ENCODE data around the gene RGL3.
"Not testable (repeated sequence)": the region's sequence is repeated elsewhere in the genome, so short reads cannot be mapped to it uniquely, and the experiment has no call there.

RGL3 gene, protein sequence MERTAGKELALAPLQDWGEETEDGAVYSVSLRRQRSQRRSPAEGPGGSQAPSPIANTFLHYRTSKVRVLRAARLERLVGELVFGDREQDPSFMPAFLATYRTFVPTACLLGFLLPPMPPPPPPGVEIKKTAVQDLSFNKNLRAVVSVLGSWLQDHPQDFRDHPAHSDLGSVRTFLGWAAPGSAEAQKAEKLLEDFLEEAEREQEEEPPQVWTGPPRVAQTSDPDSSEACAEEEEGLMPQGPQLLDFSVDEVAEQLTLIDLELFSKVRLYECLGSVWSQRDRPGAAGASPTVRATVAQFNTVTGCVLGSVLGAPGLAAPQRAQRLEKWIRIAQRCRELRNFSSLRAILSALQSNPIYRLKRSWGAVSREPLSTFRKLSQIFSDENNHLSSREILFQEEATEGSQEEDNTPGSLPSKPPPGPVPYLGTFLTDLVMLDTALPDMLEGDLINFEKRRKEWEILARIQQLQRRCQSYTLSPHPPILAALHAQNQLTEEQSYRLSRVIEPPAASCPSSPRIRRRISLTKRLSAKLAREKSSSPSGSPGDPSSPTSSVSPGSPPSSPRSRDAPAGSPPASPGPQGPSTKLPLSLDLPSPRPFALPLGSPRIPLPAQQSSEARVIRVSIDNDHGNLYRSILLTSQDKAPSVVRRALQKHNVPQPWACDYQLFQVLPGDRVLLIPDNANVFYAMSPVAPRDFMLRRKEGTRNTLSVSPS

DNA sequence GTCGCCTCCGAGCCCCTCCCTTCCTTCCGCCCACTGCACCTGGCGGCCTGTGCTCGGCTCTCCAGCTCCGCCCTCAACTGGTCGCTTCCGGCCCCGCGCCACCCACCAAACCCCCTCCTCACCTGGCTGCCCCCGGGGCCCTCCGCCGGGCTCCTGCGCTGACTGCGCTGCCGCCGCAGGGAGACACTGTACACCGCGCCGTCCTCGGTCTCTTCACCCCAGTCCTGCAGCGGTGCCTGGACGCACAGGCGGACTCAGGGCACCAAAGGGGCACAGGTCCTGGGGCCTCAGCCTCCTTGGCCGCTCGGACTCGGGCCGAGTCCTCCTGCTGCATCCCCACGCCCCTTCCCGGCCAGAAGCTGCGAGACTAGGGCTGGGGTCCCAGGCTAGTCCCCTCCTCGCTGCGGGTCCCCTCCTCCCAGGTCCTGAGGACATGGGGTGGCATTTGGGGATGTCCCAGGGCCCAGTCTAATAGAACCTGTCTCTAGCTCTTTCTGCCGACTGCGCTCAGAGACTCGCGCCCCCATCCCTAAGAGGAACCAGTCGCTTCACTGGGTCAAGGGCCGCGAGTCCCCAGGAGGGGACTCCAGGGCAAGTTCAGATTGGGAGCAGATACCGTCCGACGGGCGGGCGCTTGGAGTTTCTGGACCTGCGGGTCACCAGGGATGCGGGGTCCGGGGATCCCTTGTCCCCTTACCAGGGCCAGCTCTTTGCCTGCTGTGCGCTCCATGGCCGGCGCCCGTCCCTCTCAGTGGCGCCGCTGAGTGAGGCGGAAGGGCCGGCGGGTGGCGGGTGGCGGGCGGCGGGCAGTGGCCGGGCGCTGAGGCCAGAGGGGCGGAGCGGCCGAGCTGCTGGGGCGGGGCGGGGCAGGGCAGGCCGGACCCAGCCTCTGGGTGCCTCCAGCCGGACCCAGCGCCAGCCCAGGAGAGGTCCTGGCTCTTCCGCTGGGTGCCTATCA is at the start of gene RGL3:
RGL3 (minus strand) TSS at position 766 of the 958 bp plus-strand sequence; CDS start at position 730, 36 bp downstream.
- ATAC-seq, result no peak

DNA sequence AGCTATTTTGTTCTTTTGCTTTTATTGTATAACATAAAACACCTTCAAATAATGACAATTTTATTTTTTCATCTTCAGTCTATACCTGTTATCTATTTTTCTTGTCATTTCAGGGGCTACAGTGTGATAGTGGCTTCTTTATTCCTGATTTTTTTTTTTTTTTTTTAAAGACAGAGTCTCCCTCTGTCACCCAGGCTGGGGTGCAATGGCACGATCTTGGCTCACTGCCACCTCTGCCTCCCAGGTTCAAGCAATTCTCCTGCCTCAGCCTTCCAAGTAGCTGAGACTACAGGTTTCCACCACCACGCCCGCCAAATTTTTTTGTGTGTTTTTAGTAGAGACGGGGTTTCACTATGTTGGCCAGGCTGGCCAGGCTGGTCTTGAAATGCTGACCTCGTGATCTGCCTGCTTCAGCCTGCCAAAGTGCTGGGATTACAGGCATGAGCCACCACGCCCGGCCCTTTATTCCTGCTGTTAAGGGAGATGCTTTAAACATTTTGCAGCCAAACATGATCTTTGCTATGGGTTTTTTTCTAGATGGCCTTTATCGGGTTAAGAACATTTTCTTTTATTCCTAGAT is 49.2 kb upstream of the RGL3 start:
- ATAC-seq, DNase-seq: not testable (repeated sequence)

More for the DNA sequence above, at the start of gene RGL3:
- no peak for DNase-seq

DNA sequence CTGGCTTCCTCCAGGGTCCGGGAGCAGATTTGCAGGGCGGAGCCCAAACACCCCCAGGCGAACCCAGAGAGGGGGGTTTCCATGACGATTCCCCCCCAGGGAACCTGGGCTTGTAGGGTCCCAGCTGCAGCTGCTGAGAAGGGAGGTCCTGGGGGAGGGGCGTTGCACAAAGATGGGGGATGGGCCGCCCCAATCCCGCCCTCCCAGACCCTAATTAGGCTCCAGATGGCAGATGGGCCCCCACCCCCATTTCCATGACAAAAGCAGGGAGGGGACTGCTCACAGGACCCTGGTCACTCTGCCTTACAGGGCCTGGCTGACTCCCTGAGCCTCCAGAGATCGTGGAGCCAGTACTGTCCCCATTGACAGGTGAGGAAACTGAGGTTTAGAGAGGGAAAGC is 46.5 kb upstream of the RGL3 start:
- no peak for DNase-seq
- ATAC-seq, result no peak

DNA sequence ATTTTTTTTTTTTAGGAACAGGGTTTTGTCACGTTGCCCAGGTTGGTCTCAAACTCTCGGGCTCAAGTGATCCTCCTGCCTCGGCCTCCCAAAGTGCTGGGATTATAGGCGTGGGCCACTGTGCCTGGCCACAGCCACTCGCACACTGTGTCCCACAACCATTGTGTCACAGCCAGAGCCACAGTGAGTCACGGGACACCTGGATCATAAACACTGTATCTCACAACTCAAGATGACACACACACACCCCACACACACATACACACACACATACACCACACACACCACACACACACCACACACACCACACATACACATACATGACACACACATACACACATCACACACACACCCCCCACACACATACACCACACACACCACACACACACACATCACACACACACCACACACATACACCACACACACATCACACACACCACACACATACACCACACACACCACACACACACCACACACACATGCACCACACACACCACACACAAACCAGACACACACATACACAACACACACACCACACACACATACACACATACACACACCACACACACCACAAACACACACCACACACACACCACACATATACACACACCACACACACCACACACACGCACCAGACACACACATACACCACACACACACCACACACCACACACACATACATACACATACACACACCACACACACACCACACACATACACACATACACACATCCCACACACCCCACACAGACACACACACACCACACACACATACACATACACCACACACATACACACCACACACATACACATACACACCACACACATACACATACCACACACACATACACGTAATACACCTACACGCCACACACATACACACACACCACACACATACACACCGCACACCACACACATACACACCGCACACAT is 45.5 kb upstream of the RGL3 start:
- no peak for ATAC-seq

DNA sequence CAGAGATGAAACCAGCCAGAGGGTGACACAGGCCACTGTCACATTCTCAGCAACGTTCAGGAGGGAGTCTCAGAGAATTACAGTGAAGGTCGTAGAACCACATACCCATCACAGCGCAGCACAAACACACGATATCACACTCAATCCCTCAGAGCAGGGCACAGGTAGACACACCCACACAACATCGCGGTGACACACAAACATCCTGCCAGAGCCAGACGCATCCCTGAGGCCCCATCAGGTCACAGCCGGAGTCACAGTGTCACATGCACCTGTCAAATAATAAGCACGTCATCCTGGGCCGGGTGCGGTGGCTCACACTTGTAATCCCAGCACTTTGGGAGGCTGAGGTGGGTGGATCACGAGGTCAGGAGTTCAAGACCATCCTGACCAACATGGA is 44.3 kb upstream of the RGL3 start:
- no peak for ATAC-seq
- no peak for DNase-seq

More for the DNA sequence above, 45.5 kb upstream of the RGL3 start:
- DNase-seq, result no peak

DNA sequence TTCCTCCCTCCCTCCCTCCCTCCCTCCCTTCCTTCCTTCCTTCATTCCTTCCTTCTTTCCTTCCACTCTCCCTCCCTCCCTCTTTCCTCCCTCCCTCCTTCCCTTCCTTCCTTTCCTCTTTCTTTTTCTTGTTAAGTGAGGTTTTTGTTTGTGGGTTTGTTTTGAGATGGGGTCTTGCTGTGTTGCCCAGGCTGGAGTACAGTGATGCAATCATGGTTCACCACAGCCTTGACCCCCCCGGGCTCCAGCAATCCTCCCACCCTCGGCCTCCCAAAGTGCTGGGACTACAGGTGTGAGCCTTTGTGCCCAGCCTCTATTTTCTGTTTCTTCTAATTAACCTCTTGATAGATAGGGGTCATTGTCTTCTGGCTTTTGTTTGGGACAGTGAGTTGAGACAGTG is 42.3 kb upstream of the RGL3 start:
- DNase-seq (no peak), ATAC-seq (no peak)

DNA sequence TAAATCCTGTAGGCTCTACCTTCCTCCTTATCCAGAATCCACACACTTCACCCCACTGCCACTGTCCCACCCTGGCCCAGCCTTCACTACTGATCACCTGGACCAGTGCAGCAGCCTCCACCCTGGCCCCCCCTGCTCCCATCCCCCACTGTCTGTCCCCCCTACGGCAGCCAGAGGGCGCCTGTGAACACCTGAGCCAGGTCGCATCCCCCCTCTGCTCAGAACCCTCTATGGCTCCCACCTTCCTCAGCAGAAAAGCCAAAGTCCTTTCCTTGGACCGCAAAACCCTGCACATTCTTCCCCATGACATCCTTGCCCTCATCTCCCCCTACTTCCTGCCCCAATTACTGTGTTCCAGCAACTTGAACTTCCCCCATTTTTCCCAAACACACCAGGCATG is 41.1 kb upstream of the RGL3 start:
- no peak for ATAC-seq
- peak; percentile 33 for DNase-seq

DNA sequence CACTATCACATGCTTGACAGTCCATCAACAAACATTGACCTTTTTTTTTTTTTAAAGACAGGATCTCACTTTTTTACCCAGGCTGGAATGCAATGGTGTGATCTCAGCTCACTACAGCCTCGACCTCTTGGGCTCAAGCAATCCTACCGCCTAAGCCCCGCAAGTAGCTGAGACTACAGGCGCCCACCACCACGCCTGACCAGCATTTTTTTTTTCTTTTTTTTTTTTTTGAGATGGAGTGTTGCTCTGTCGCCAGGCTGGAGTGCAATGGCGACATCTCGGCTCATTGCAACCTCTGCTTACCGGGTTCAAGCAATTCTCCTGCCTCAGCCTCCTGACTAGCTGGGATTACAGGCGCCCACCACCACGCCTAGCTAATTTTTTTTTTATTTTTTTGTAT is 39.8 kb upstream of the RGL3 start:
- ATAC-seq, DNase-seq: not testable (repeated sequence)

DNA sequence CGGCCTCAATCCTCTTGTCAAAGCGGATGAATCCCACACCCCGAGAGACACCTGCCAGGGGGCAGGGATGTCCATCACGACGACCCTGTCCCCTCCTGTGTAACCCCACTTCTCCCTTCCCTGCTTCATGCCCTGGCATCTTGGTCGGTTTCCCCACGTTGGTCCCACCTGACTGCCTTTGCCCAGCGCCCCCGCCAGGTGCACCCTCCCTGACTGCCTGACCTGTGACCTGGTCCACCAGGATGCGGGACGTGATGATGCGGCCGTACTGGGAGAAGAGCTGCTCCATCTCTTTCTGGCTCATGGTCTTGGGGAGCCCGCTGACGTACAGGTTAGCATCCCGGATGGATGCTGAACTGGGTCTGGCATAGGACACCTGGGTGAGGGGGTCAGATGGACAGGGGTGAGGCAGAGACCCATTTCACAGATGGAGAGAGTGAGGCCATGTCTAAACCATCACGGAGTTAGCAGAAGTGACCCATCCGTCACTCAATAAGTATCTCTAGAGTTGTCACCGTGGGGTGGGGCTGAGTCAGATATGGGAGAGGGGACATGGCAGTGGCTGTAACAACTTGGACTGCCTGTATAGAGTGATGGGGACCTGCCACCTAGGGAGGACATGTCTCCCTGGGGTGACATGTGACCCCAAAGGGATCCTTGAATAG is 39.3 kb upstream of the RGL3 start:
- ATAC-seq (no peak), DNase-seq (no peak)

DNA sequence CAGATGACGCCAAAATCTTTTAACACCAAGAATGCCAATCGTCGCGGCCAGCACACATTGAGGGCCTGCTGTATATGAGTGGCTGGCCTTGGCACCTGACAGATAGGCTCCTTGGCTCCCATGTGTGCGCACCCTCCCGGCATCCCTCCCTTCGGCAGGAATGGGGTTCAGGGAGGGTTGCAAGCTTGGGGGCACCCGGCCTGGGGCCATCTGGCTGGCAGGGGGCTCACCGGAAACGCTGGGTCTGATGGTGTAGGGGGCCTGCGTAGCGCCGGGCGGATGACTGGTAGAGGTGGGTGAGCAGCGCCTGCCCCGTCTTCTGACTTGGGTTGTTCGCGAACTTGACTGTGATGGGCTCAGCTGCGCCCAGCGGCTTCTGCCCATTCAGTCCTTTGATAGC is 38.7 kb upstream of the RGL3 start:
- ATAC-seq (no peak), DNase-seq (no peak)

DNA sequence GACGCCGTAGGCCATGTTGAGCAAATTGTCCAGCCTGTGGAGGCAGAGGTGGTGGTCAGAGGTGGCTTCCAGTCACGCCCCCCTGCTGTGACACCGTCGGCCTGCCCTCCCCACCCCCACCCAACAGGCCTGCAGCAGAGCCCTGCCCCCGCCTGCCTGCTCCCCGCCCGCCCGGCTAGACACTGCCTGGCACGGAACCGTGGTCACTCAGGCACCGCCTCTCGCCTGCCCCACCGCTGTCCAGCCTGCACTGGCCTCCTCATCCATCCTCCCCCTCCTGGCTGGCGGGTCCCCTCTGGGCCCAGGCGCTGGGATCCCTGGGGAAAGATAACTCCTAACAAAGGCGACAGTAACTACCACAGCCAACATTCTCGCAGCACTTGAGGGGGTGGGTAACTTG is 38.0 kb upstream of the RGL3 start:
- ATAC-seq (peak; percentile 28), DNase-seq (no peak)

DNA sequence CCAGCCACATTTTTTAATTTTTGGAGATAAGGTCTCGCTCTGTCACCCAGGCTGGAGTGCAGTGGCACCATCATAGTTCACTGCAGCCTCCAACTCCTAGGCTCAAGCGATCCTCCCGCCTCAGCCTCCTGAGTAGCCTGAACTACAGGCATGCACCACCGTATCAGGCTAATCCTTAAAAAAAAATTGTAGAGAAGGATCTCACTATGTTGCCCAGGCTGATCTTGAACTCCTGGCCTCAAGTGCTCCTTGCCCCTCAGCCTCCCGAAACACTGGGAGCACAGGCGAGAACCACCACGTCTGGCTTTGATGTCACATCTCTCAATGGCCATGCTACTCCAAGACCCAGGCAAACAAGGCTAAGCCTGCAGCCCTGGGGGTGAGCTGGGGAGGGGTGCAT is 37.5 kb upstream of the RGL3 start:
- no peak for DNase-seq
- ATAC-seq, result no peak

DNA sequence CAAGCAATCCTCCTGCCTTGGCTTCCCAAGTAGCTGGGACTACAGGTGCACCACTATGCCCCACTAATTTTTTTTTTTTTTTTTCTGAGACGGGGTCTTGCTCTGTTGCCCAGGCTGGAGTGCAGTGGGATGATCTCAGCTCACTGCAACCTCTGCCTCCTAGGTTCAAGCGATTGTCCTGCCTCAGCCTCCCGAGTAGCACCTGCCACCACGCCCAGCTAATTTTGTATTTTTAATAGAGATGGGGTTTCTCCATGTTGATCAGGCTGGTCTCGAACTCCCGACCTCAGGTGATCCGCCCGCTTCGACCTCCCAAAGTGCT is 36.1 kb upstream of the RGL3 start:
- DNase-seq, ATAC-seq: not testable (repeated sequence)

DNA sequence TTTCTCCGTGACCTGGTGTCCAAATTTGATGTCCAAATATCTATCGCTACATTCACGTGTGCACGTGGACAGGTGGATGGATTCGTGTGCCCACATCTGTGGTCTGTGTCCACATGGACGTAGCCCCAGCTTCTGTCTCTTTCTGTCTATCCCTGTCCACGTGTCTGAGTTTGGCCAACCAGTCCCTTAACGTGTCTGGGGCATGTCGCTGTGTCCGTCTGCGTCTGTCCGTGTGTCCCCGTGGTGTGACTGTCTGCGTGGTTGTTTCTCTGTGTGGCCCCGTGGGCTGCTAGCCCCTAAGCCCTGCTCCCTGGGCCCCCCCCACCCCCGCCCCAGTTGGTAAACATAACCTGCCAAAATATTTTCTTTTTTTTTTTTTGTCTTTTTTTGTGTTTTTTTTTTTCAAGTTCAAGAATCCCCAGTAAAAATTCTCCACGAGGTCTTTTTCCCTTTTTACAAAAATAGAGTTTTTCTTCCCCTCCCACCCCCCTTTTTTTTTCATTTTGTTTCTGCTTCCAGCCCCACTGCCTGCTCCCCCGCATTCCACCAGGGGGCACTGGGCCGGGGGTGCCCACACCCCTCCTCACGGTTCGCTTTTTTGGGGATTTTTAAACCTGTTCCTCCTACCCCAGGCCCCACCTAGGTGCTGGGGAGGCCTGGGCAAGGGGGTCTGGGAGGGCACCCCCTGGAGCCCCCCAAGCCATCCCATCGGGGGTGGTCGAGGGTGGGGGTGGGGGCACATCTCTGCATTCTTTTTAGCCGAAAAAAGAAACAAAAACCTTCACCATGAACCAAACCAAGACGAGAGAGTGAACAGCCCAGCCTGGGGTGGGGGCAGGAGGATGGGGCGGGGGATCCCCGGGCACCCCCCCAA is 34.6 kb upstream of the RGL3 start:
- DNase-seq, result peak; percentile 37
- ATAC-seq, result no peak

DNA sequence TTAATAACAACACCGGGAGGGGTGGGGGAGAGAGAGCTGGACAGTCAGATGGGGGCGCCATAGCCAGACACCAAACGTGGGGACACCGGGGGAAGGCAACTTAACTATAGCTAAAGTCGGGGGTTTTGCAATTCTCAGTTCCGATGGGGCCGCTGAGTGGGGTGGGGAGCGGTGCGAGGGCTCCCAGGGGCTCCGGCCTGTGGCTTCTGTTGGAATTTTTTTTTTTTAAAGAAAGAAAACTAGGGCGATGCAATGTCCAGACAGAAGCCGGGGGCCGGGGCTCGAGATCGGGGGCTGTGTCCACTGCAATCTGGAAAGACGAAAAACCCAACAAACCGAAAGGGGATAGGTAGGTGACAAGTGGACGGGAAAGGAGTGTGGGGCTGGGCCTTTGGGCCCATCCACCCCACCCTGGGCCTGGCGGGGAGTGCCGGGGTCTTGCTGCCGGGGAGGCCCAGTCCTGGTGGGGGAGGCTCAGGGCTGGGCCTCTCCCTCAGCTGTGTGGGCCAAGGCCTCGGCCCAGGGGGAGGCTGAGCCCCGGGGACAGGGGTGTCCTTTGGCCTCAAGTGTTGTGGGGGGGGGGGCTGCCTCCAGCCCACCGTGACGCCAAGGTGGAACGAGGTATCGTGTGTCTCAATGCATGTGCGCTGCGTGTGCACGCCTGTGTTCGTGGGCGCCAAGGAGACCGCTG is 33.7 kb upstream of the RGL3 start:
- ATAC-seq, result no peak

DNA sequence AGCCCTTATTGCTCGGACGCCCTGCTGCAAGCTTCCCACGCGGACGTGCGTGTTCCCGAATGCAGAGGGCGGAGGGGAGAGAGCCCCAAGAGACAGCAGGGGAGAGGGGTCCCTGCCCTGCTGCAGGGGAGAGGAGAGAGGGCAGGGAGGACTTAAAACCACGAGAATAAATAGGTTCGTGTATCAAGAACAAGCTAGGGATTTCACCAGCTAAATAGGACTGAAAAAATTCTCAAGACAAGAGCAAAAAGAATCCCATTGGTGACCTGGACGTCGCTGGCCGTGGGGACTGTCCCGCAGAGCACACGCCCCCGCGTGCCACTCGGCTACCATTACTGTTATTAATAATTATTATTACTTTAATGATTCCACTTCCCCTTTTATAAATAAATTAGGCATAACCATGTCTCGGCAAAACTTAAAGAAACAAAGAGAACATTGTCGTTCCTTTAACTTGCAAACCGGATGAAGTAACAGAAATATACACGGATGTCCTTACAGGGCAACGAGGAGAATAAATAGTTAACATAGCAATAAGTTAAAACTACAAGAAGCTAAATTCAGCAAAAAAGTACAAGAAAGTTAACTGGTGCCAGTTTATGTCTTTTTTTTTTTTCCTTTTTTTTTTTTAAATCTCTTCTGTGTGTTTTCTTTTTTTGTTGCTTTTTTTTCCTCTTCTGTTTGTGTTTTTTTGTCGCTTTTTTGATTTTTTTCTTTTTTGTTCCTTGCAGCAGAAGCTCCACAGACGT is 32.9 kb upstream of the RGL3 start:
- DNase-seq, result no peak
- ATAC-seq, result no peak

More for the DNA sequence above, 33.7 kb upstream of the RGL3 start:
- no peak for DNase-seq

DNA sequence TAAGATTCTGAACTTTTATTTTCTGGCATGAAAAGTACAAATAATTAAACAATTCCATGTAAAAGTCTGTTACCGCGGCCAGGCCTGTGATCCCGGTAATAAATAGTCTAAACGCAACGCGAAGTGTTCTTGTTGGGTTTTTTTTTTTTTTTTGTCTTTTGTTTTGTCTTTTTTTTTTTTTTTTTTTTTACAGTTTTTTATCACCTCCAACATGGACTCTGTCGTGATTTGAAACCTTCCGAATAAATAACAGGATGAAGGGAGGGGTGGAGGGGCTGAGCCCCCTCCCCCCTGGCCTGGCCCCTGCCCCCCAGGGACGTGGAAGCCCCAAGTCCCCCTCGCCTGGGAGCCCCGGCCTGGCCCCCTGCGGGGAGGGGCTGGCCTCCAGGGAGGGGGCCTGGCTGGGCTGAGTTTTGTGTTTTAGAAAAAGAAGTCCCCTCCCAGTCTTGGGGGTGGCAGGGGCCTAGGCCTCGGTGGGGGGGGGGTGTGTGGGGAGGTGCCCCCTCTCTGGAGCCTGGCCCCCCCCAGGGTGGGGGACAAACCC is 32.3 kb upstream of the RGL3 start:
- DNase-seq (no peak), ATAC-seq (no peak)

All from stimulated activated naive CD8-positive, alpha-beta T cell treated with anti-CD3 and anti-CD28 coated beads, Interleukin-15, Interleukin-2, amounts not matched to agents 100 U/mL and 50 U/mL, for 24 hours (primary cell).